CD4-positive, alpha-beta T cell treated with Interleukin-6 at 100 ng/mL for 8 hours (primary cell): ENCODE results near the gene GABRB1.

Experiments
- DNase-seq: peaks from one replicate; pipeline ENCODE4 v3.0.0-alpha.2; 2020; ENCODE audit warnings: mixed read lengths, low spot score

The GABRB1 gene

DNA sequence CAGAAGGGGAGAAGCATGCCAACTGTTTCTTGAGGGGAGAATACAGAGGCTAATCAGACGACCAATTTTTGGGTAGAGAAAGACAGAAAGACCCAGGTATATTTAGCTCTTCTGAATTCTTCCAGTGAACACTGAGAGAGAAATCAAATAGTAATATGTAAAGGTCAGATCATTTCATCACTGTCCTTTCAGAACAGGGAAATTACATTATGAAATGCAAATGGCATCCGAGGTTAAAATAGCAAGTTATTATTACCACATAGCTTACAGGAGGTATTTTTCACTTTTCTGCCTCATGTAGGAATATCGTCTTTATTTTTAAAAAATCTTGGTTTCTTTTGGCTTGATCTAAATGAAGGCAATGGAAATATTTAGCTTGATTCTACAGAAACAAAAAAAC is 18.0 kb downstream of the GABRB1 start:
- no peak for DNase-seq

DNA sequence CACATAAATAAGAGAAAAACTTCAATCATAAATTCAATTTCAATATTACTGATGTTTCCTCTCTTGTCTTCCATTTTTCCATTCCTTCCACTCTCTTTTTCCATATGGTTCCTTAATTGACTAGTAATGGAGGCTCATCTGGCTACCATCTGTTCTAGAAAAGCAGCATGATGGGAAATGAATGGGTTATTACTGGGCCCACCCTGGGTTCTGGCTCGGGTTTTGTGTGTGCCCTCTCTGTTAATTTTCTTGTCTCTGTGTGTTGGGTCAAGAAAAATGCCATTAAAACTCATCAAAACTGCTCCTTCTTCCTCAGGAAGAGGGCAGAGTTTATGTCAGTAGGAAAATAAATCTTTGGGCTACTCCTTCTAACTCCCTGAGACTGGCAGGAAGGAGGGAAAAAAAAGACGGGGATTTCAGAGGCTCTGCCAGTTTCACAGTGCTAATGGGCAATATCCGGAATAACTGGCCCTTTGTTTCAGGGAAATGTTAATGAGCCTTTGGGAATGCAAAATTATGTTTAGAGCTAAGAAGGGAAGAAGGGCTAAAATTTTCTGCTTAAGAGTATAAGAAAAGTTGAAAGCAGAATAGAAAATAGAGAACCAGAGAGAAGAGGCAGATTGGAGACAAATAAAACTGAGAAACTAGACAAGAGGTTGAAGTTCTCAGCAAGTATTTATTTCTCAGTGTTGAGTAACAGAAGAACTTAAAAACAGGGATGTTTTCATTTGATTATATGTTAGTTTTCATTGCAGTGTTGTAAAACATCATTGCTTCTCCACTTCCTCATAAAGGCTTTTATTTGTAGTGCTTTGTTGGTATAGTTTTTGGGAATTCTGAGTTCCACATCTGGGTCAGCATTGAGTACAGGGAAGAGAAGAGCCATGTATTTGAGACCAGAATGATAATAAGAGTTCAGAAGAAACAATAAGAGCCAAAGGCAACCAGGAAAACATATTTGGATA is 19.7 kb downstream of the GABRB1 start:
- no peak for DNase-seq

DNA sequence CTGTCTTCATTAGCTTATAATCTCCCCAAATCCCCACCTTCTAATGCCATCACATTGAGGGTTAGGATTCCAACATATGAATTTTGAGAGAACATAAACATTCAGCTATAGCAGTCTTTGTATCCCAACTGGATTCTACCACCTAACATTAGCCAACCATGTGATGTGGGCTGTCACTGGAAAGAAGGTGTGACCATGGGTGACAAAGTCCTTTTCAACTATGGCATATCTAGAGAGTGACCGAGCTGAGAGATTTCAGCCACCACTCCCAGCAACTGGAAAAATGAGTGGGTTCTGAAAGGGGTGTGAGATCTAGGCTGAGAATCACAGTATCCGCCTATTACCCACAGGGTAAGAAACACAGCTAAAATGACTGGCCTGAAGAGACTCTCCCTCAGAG is 22.1 kb downstream of the GABRB1 start:
- no peak for DNase-seq

DNA sequence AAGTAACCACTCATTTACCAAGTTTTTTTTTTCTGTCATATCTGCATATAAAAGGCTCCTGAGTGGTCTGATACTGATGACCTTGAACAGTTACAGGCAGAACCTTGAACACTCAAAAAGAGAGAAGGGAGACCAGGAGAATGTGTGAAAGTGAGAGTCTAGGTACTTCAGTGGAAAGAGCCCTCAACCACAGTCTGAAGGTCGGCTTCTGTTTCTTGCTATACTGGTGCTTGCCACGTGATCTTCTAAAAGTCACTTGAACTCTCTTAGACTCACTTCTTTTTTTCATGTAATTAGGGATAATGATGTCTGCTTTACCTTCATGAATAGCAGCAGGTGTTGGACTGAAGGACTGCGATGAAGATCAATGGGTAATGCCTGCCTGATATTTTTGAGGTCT is 22.8 kb downstream of the GABRB1 start:
- DNase-seq: no peak

DNA sequence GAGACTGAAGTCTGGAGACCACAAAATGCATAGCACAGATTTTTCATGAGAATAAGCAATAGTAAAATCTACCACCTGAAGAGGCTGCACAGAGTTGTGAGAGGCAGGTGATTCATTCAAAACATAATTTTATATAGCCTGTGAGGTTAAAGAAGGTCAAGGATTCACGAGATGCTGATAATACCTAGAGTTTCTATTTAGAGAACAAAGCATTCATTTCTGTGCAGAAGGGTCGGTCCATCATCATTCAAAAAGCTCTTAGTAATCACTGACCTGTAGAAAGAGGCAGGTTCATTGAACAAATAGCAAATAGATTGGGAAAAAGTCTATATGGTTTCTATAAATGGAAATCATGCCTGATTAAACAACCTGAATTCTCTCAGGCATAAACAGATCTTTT is 26.6 kb downstream of the GABRB1 start:
- DNase-seq: no peak

DNA sequence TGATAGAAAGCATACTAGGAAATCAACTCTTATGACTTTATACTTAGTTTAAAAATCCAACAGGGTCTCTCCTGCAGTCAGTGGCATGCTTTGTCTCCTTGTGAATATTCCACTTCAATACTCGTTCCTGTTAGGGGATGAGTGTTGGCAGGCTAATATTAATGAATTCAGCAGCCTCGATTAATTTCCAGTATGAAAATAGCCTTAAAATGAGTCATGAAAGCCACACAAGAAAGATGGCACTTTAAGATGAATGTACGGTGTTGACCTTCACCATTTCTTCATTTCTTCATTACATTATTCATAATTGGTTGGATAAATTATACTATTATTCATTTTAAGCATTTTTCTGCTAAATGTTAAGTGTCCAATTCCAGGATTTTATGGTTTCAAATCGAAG is 29.2 kb downstream of the GABRB1 start:
- no peak for DNase-seq

DNA sequence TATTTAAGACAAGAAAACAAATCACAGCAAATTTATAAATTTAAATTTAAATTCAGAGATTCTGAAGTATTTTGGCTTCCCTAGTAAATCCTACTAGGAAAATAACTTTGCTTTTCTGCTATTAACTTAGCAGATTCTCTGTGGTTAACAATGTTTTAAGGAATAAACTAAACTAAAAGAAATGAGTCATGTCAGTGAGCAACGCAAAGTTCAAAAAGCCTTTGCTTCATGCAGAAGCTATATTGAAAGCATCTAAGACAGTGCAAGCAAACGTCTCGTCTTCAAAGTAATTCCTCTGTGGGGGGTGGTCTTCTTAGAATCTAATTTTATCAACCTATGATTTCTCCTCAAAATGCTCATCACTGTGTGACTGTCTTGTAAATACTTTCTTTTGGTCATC is 30.1 kb downstream of the GABRB1 start:
- DNase-seq: no peak

DNA sequence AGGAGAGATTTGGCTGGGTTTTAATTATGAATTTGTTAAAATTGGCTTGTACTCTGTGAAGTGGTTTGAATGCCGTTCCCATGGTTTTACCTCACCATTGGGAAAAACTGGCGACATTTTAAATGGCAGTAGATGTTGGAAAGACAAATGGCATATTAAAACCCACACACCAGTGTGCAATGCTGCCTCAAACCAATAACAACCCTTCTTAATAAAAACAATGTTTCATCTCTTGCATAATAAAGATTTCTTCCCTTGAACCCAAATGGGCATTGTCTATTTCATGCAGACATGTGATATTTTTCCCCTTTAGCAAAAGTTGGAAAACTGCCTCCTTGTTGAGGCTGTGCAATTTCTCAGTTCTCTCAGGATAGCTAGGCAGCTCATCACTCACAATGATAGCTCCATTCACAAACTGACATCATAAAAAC is 33.7 kb downstream of the GABRB1 start:
- no peak for DNase-seq

DNA sequence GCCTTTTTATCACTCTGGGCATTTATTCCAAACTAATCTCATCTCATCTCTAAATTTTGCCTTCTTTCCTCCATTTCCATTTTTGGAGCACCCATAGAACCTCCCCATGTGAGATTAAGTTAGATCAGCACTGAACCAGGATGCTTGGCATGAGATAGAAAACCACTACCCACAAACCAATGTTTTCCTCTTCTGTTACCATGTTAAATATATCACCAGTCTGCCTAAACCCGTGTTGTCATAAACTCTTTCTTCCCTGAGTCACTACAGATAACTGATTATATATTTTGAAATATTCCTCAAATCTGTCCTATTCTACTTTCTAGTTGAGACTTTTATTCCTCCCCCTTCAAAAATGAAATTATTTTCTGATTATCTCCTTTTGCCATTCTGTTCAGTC is 37.6 kb downstream of the GABRB1 start:
- no peak for DNase-seq

DNA sequence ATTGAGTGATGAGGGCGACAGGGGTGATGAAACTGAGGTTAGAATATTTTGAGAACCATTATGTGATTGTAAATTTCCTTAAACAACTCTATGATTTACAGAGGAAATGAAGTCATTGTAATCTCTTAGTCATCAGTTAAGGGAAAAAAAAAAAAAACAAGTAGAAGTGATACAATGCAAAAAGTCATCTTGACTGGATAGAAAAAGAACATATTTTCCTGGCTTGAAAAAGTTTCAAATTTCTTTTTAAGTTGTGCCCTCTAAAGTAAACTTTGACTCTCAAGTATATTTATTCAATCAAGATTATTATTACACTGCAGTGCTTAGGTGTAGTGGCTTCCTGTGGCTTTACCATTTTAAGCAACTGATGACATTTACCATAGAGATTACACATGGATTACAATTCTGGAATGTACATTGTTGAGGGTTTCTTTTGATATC is 40.6 kb downstream of the GABRB1 start:
- no peak for DNase-seq

DNA sequence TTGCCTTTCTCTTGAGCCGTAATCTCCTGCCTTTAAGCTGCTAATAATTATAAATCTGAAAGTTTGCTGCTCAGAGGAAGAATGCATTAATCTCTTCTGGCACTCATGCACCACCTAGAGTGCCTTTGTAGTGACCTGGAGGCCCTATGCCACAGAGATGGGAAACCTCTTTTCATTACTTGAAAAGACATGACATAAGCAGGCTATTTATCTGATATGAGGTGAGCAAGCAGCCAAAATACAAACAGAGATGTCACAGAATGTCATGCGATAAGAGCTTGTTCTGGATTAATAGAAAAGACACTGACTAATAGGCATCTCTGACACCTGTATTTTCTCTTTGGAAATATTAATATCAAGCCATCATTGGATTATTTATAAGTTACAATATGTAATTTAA is 42.3 kb downstream of the GABRB1 start:
- no peak for DNase-seq

DNA sequence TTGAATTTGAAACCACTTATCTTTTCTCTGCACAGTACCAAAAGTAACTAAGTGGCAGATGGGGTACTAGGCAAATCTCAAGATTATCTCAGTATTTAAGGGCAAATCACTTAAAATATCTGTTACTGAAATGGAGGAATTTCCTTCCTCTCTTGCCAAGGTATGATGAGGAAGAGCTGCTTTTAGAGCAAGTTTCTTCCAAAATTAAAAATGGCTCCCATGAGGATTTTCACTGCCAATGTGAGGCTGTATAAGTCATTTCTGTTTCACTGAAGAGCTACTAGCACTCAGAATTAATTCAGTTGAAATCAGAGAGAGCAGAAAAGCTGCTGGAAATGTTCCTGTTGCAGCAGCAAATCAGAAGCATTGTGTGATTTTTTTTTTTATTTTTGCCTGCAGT is 43.4 kb downstream of the GABRB1 start:
- DNase-seq: no peak

DNA sequence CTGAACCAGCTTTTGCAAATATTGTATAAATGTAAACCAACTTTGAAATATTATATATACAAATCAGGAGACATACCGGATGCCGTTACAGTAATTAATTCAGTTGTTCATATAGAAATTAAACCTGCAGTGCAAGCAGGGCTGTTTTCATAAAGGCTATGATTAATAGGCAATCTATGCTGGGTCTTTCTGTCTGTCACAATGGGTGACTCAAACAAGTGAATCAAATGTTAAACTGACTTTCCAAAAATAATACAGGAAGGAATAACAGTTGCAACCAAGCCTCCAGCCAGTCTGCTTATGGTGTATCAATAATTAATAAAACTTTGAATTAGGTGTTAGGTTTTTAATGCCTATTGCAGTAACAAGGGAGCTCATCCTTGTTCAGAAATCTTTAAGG is 43.9 kb downstream of the GABRB1 start:
- no peak for DNase-seq

DNA sequence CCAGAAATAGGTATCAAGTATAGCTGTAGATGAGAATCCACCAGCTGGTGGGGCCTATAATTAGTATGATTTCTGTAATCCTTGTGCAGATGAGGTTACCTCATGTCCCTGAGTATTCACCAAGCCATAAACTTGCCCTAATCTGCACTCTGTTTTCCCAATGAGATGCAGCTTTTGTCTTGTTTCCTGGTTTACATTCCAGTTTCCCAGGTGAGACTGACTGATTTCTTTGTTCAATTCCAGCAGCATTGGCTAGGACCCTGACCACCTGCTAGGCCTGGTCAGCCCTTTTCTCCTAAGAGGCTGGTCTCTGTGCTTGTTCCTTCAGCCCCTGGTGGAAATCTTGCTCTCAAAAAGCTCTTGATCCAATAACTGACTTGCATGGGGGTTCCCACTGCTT is 44.6 kb downstream of the GABRB1 start:
- DNase-seq: no peak

DNA sequence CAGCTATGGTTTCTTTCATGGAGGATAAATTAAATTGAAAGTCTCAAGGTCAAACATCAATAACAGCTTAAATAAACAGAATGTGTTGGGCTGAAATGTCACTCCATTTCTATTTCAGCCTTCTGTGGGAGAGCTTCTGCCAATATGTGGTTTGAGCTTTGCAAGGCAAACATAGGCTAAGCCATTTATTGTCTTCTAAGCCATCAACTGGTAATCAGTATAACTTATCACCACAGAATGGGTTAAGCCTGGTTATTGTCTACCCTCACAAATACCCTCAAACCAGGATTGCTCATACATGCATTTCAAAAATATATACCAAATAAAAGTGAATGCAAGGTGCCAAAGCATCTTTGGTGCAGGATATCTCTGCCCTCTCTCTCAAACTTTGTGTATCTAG is 52.7 kb downstream of the GABRB1 start:
- no peak for DNase-seq

DNA sequence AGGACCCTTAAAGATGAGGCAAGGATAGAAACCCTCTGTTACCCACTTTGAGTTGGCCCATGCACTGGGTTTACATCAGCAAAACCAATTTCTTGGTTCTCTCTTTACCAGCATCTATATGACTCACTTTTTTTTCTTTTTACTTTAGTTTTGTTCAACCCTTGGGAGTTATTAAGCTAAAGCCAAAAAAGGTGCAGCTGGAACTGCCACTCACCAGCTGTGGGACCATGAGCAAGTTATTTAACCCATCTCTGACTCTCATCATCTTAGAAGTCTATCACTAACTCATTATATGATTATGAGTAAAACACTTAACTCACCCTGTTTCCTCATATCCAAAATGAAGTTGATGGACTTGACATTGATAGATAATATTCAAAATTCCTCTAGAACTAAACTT is 53.4 kb downstream of the GABRB1 start:
- DNase-seq: no peak

DNA sequence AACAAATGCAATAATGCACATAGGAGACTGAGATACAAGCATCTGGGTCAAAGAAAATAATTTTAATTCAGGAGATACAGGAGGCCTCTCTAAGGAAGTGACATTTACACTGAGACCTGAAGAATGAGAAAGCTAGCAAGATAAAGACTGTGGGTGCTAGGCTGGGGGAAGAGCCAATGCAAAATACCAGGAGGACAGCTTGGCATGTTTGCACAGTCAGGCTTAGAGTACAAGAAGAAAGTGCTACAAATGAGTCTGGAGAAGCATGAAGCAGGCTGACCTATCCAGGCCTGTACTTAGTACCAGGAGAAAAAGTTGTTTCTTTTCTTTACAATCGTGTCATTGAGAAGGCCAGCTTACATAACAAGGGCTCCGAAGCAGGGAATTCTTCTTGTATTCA is 56.9 kb downstream of the GABRB1 start:
- no peak for DNase-seq

DNA sequence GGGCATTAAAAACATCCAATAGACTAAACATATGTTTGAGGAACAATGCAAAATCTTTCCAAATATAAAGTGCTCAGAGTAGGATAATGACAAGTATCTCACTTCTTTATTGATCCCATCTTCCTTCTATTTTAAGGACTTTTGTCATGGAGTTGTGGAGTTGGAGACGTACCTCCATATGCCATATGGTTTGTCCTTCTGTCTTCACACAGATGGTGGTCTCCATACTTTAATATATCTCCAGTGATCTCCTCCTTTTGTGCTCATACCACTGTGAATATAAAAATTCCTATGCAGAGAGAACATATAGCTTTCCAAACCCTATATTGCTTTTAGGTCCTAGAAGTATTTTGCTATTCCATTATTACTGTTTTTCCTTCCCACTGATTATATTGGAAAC is 64.5 kb downstream of the GABRB1 start:
- no peak for DNase-seq

DNA sequence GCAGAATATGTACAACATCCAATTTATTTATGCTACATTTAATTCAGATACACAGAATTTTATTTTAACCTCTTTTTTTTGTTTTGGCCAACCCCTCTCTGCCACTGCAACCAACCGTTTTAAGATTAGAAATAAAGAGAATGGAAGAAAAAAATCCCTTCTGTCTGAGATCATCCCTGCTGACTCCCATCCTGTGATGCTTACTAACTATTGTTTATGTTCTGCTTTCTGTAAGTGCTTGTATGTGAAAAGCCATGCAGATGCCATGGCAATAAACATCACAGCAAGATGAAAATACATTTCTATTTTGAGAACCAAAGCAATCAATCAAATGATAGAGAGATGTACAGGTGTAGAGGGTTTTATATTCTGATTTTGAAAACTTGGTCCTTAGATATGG is 70.1 kb downstream of the GABRB1 start:
- no peak for DNase-seq

DNA sequence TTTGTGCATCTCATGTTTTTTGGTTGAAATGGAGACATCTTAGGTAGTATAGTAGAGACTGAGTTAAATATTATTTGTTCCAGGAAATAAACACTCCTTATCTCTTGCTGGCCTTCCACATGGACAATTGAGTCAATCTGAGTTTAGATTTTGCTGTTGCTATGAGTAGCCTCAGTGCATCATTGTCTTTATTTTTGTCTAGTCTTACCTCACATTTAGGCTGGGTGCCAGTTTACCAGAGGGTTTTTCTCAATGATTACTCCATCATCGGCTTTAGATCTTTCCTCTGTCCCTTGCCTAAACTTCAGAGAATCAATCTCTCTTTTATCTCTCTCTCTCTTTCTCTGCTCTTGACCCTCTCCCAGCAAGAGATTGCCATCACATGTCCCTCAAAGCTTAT is 73.6 kb downstream of the GABRB1 start:
- no peak for DNase-seq

DNA sequence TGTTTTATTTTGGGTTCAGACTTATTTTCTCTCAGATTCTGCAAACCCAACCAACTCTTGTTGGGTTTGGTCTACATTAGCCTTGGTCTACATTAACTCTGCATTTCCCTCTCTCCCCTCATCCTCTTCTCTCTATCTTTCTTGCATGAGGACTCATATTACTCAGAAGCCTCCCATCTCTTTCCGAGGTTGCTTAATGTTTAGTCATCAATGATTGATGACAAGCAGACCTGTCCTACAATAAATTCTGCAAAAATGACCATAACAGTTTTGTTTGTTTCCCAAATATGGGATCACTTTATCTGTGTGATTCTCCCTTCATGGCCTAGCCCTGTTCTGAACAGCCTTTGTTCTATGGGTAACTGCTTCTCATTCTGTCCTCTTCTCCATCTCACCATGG is 75.2 kb downstream of the GABRB1 start:
- no peak for DNase-seq

DNA sequence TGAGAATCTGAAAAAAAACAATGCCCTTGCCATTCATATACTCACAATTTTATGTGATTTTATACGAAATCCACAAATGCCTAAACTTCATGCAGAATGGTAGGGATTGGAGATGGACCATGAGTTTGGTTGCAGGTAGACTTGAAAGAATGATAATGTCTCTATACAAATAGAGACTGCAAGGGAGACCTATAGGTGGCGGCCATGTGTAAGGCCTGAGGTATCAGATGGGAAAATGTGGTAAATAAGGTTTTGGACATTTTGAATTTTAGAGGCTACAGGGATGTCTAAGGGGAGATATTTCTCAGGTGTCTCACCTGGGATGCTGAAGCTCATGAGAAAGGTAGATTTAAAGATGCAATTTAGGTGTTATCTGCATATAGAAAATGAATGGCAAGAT is 78.0 kb downstream of the GABRB1 start:
- no peak for DNase-seq

DNA sequence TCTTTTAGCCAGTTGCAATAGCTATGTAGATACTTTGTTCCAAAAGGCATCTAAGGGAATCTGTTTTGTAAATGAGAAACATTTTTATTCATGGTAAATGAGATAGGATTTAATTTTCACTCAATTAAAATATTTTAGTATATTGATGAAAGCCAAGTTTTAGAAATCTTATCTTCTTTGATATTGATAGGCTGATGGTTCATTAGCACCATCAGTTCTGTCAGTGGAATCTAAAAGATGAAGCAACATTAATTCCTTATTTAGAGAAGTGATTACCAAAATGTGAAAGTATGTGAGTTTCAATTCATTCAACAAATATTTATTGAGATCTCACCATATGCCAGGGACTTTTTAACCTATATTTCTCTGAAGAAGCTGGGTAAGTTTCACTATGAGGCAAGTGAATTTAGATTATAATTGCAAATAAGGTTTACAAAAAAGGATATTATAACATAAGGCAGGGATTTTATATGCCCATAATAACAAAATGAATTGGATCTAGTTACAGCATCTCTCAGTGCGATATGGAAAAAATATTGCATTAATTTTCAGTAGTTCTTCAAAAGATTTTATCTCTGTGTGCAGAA is 79.3 kb downstream of the GABRB1 start:
- DNase-seq: no peak
